Measurements from ENCODE around the gene SYCN. TPM values are rescaled to one million over a fixed set of nuclear protein-coding genes. Genes with fewer than 3 reads are reported as not detected.

The SYCN gene
- total RNA-seq, 1 donor: not detected

DNA sequence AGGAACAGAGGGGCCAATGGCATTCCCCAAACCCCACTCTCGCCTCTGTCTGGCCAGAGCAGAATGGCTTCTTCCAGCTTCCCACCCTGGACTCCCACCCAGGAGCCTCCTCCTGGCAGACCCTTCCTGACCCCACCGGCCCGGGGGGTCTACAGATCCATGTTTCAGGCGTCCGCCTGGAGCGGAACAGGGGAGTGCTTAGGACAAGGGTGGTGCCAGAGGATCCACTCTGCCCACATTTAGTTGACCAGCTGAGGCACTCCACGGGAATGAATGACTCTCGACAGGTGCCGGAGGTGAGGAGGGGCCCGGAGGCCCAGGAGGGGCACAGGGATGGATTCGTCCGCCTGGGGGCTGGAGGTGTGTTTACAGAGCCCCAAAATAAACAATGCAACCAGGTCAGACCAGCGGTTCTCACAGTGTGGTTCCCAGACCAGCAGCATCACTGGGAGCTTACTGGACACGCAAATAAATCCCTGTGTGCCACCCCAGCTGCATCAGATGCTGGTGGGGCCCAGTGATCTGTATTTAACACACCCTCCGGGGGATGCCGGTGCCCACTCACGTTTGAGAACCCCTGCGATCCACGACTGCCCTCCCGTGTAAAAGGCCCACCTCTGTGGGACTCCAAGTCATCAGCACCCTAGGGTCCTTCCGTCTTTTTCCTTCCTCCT lies 22.4 kb downstream of the SYCN start:
- no peak for TF ChIP-seq CTCF (IDR thresholded peaks at IDR 0.05; ENCODE audit: insufficient read depth, low read depth, low read length)
- no peak overlapping the region for H3K4me3 ChIP-seq (ENCODE audit: low read depth, low read length)
- no peak for DNase-seq (ENCODE audit: low read depth)

DNA sequence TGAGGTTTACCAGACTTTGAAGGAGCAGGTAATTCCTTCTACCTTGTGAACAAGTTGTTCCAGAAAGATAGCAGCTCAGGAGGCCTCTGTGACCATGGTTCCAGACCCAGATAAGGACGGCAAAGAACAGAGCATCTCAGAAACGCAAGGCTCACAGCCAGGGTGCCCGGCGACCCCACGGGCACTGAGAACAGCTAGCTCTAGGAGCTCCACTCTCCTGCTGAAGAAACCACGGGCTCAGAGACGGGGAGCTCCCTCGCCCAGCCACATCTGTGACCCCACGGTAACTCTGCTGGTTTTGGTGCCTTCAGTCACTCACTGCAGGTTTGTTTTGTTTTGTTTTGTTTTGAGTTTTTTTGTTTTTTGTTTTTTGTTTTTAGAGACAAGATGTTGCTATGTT lies 23.3 kb downstream of the SYCN start:
- TF ChIP-seq CTCF (IDR thresholded peaks at IDR 0.05; ENCODE audit: insufficient read depth, low read depth, low read length): no peak
- no peak overlapping the region for H3K4me3 ChIP-seq (ENCODE audit: low read depth, low read length)
- no peak for DNase-seq (ENCODE audit: low read depth)

- H3K4me3 ChIP-seq (ENCODE audit: low read depth, low read length): no peak overlapping the region
- TF ChIP-seq CTCF (IDR thresholded peaks at IDR 0.05; ENCODE audit: insufficient read depth, low read depth, low read length): no peak
- no peak for DNase-seq (ENCODE audit: low read depth)
Observed at GRCh38 chr19:39179754-39180153, 24.3 kb downstream of the SYCN start.

DNA sequence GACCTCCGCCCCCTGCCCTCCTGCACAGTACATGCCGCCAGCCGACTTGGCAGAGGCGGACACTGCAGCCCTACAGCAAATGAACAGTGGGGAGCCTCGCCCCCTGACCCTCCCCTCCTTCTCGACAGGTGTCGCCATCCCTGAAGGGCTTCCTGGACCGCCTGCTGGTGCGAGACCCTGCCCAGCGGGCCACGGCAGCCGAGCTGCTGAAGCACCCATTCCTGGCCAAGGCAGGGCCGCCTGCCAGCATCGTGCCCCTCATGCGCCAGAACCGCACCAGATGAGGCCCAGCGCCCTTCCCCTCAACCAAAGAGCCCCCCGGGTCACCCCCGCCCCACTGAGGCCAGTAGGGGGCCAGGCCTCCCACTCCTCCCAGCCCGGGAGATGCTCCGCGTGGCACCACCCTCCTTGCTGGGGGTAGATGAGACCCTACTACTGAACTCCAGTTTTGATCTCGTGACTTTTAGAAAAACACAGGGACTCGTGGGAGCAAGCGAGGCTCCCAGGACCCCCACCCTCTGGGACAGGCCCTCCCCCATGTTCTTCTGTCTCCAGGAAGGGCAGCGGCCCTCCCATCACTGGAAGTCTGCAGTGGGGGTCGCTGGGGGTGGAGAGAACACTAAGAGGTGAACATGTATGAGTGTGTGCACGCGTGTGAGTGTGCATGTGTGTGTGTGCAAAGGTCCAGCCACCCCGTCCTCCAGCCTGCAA lies 25.6 kb downstream of the SYCN start:
- H3K4me3 ChIP-seq (ENCODE audit: low read depth, low read length): no peak overlapping the region
- TF ChIP-seq CTCF (IDR thresholded peaks at IDR 0.05; ENCODE audit: insufficient read depth, low read depth, low read length): no peak
- no peak for DNase-seq (ENCODE audit: low read depth)

- no peak overlapping the region for H3K4me3 ChIP-seq (ENCODE audit: low read depth, low read length)
- TF ChIP-seq CTCF (IDR thresholded peaks at IDR 0.05; ENCODE audit: insufficient read depth, low read depth, low read length): no peak
- no peak for DNase-seq (ENCODE audit: low read depth)
Observed at GRCh38 chr19:39177736-39178135, 26.3 kb downstream of the SYCN start.

DNA sequence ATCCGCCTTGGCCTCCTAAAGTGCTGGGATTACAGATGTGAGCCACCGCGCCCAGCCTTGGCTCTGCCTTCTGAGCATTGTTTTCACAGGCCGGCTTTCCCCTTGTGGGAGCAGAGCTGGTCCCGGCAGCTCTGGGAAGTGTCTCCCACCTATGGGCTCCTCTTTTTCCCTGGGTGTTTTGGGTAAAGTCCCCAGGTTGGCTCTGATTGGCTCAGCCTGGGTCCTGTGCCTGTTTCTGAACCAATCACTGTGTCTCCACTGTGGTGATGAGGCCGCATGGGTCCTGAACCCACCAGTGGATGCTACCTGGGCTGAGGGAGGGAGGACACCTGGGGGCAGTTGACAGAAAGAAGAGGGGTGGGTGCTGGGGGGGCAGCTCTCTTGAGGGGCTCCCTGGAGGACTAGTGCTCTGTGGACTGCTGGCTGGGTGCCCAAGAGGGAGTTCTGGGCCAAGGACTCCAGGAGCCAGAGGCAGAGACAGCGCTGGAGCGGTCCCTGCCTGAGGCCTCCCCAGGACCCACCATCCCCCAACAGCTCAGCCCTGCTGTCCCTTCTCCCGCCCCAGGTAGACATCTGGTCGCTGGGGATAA lies 26.9 kb downstream of the SYCN start:
- TF ChIP-seq CTCF (IDR thresholded peaks at IDR 0.05; ENCODE audit: insufficient read depth, low read depth, low read length): no peak
- H3K4me3 ChIP-seq (ENCODE audit: low read depth, low read length): no peak overlapping the region
- DNase-seq (ENCODE audit: low read depth): no peak
